KOPT-K1 (cell line): Measurements from ENCODE around the gene ANAPC4.

Experiments used
- H3K27ac ChIP-seq: fragments of 200-600 bp; sonication (generic); 2 replicates; pipeline ENCODE4 v1.5.1; 2016; ENCODE audit warnings: antibody characterized with exemption, mild to moderate bottlenecking, low read depth, low read length; ENCODE audit not compliant: poor library complexity, severe bottlenecking
- H3K36me3 ChIP-seq: fragments of 200-600 bp; sonication (generic); 2 replicates; pipeline ENCODE4 v1.5.1; 2017; ENCODE audit warnings: antibody characterized with exemption, mild to moderate bottlenecking, low read length, moderate library complexity; ENCODE audit not compliant: insufficient read depth
- H3K9me3 ChIP-seq: fragments of 200-600 bp; sonication (generic); 2 replicates; pipeline ENCODE4 v1.5.1; 2017; ENCODE audit warnings: antibody characterized with exemption, low read length, mild to moderate bottlenecking; ENCODE audit not compliant: insufficient read depth, poor library complexity, severe bottlenecking

Gene ANAPC4

GRCh38 chr4:25439918-25440477 lies 62.9 kb downstream of the ANAPC4 start:
- H3K9me3 ChIP-seq = no peaks in the 10 kb centered on the region
- H3K36me3 ChIP-seq = no peaks in the 10 kb centered on the region
- no peak overlapping the region for H3K27ac ChIP-seq

GRCh38 chr4:25440478-25441030 lies 63.5 kb downstream of the ANAPC4 start:
- Histone ChIP-seq H3K9me3 (no peaks in the 10 kb centered on the region), H3K27ac (no peak overlapping the region), H3K36me3 (no peaks in the 10 kb centered on the region)

GRCh38 chr4:25441519-25442117 lies 64.6 kb downstream of the ANAPC4 start:
- Histone ChIP-seq H3K36me3 (no peaks in the 10 kb centered on the region), H3K9me3 (no peaks in the 10 kb centered on the region), H3K27ac (no peak overlapping the region)

GRCh38 chr4:25442863-25443307 lies 65.8 kb downstream of the ANAPC4 start:
- Histone ChIP-seq H3K27ac (no peak overlapping the region), H3K36me3 (no peaks in the 10 kb centered on the region), H3K9me3 (no peaks in the 10 kb centered on the region)

- Histone ChIP-seq H3K27ac (no peak overlapping the region), H3K9me3 (no peaks in the 10 kb centered on the region), H3K36me3 (no peaks in the 10 kb centered on the region)
Measured at GRCh38 chr4:25443851-25444250, 66.8 kb downstream of the ANAPC4 start.

- H3K36me3 ChIP-seq = no peaks in the 10 kb centered on the region
- H3K27ac ChIP-seq = no peak overlapping the region
Measured at GRCh38 chr4:25446611-25447010, 69.5 kb downstream of the ANAPC4 start.

GRCh38 chr4:25448379-25449109 lies 71.5 kb downstream of the ANAPC4 start:
- H3K36me3 ChIP-seq = no peaks in the 10 kb centered on the region
- H3K9me3 ChIP-seq = no peaks in the 10 kb centered on the region
- no peak overlapping the region for H3K27ac ChIP-seq

More at GRCh38 chr4:25446611-25447010, 69.5 kb downstream of the ANAPC4 start:
- no peaks in the 10 kb centered on the region for H3K9me3 ChIP-seq

GRCh38 chr4:25449270-25449669 lies 72.2 kb downstream of the ANAPC4 start:
- no peaks in the 10 kb centered on the region for H3K9me3 ChIP-seq
- H3K36me3 ChIP-seq = no peaks in the 10 kb centered on the region
- H3K27ac ChIP-seq = no peak overlapping the region

GRCh38 chr4:25449688-25450087 lies 72.6 kb downstream of the ANAPC4 start:
- Histone ChIP-seq H3K9me3 (no peaks in the 10 kb centered on the region), H3K27ac (no peak overlapping the region)

GRCh38 chr4:25450491-25450901 lies 73.4 kb downstream of the ANAPC4 start:
- Histone ChIP-seq H3K27ac (no peak overlapping the region), H3K9me3 (no peaks in the 10 kb centered on the region), H3K36me3 (no peaks in the 10 kb centered on the region)

More at GRCh38 chr4:25449688-25450087, 72.6 kb downstream of the ANAPC4 start:
- H3K36me3 ChIP-seq = no peaks in the 10 kb centered on the region

- H3K9me3 ChIP-seq = no peaks in the 10 kb centered on the region
- H3K27ac ChIP-seq = no peak overlapping the region
- H3K36me3 ChIP-seq = no peaks in the 10 kb centered on the region
Measured at GRCh38 chr4:25451676-25452075, 74.6 kb downstream of the ANAPC4 start.

GRCh38 chr4:25452081-25452480 lies 75.0 kb downstream of the ANAPC4 start:
- H3K27ac ChIP-seq = no peak overlapping the region
- H3K36me3 ChIP-seq = no peaks in the 10 kb centered on the region
- no peaks in the 10 kb centered on the region for H3K9me3 ChIP-seq

- Histone ChIP-seq H3K36me3 (no peaks in the 10 kb centered on the region), H3K27ac (no peak overlapping the region)
Measured at GRCh38 chr4:25454476-25454875, 77.4 kb downstream of the ANAPC4 start.

GRCh38 chr4:25457053-25457715 lies 80.1 kb downstream of the ANAPC4 start:
- H3K27ac ChIP-seq = no peak overlapping the region
- no peaks in the 10 kb centered on the region for H3K9me3 ChIP-seq
- H3K36me3 ChIP-seq = no peaks in the 10 kb centered on the region

More at GRCh38 chr4:25454476-25454875, 77.4 kb downstream of the ANAPC4 start:
- no peaks in the 10 kb centered on the region for H3K9me3 ChIP-seq
